HepG2 (cell line): ENCODE data around the gene MED13L. TPM values are rescaled to one million over a fixed set of nuclear protein-coding genes. Genes with fewer than 3 reads are reported as not detected.

ENCODE experiments used
- ATAC-seq: fragments of 200-7000 bp; cut with Tn5 transposase; 3 replicates; pipeline ENCODE4 v1.9.1; 2020; ENCODE audit warnings: mild to moderate bottlenecking, moderate library complexity
- BruUV-seq: library from RNA; stranded (reverse); fragments of 400-500 nt; replicated peaks from 2 replicates; lab custom pipeline; 2021; lab: Mats Ljungman, UMichigan
- CTCF ChIA-PET: fragments of 300-600 bp; formaldehyde crosslinking; extraction: SDS; loops from one replicate; lab custom pipeline; 2021; ENCODE audit warnings: low total read pairs, inconsistent platforms, low intra/inter-chr PET ratio; lab: Yijun Ruan, JAX
- POLR2A ChIA-PET: fragments of 350-600 bp; sonication (Branson Sonifier 250); formaldehyde crosslinking; loops from one replicate; lab custom pipeline; 2020; ENCODE audit warnings: antibody characterized with exemption, inconsistent platforms; lab: Yijun Ruan, JAX
- DNase-seq: peaks from one replicate; pipeline ENCODE4 v3.0.0-alpha.2; 2015; ENCODE audit warnings: low spot score
- FAIRE-seq: peaks from 3 replicates; lab custom pipeline; 2011; peaks lifted over from hg19 to GRCh38; lab: Jason Lieb, UNC
- H2AFZ ChIP-seq: one replicate; pipeline ENCODE4 v1.6.1; 2011; ENCODE audit warnings: low read length, inconsistent platforms
- H3K27ac ChIP-seq: fragments of 300-600 bp; 3 replicates; pipeline ENCODE4 v1.8.0; 2011; ENCODE audit warnings: mixed run types, mild to moderate bottlenecking, mixed read lengths, low read length, inconsistent platforms; ENCODE audit not compliant: insufficient read depth; ENCODE audit errors: extremely low read length
- H3K27me3 ChIP-seq, 2 experiments: fragments of 200-600 bp in 1 of 2; 2 replicates in 1 of 2; 3 replicates in 1 of 2; pipeline versions ENCODE4 v1.6.0 to v1.8.0; 2011; ENCODE audit warnings: low read length in 2 of 2, mild to moderate bottlenecking in 2 of 2, moderate library complexity in 2 of 2, inconsistent platforms in 1 of 2; ENCODE audit not compliant: insufficient read depth in 2 of 2, control insufficient read depth in 1 of 2
- H3K36me3 ChIP-seq, 2 experiments: fragments of 200-600 bp in 1 of 2; replicated peaks in 1 of 2; 2 replicates in 1 of 2; 3 replicates in 1 of 2; pipeline versions ENCODE4 v1.5.1 to v1.8.0; 2011; ENCODE audit warnings: low read length in 2 of 2, inconsistent platforms in 1 of 2; ENCODE audit not compliant: insufficient read depth in 2 of 2, control insufficient read depth in 1 of 2
- H3K4me1 ChIP-seq: 2 replicates; pipeline ENCODE4 v1.5.1; 2012; ENCODE audit warnings: low read length, inconsistent platforms; ENCODE audit not compliant: insufficient read depth
- H3K4me2 ChIP-seq: 2 replicates; pipeline ENCODE4 v1.6.0; 2011; ENCODE audit warnings: low read depth, low read length, inconsistent platforms
- H3K4me3 ChIP-seq, 3 experiments: fragments of 200-600 bp in 1 of 3; sonication (generic), shearing (Covaris generic) in 1 of 3; replicated peaks in 1 of 3; 2 replicates each; pipeline ENCODE4 v1.5.1; 2011 to 2016; ENCODE audit warnings: low read length in 3 of 3, inconsistent platforms in 2 of 3, low read depth in 2 of 3, mild to moderate bottlenecking in 2 of 3, control low read depth in 1 of 3, mixed read lengths in 1 of 3; ENCODE audit not compliant: insufficient read depth in 1 of 3
- H3K79me2 ChIP-seq: one replicate; pipeline ENCODE4 v1.6.1; 2011; ENCODE audit warnings: low read length, inconsistent platforms; ENCODE audit not compliant: insufficient read depth
- H3K9ac ChIP-seq: 2 replicates; pipeline ENCODE4 v1.6.0; 2011; ENCODE audit warnings: mild to moderate bottlenecking, low read depth, low read length, inconsistent platforms; ENCODE audit not compliant: insufficient read depth
- H3K9me3 ChIP-seq: 2 replicates; pipeline ENCODE4 v1.5.1; 2012; ENCODE audit warnings: mild to moderate bottlenecking, low read length
- H4K20me1 ChIP-seq: 2 replicates; pipeline ENCODE4 v1.6.0; 2011; ENCODE audit warnings: inconsistent platforms, mild to moderate bottlenecking, low read length, moderate library complexity; ENCODE audit not compliant: insufficient read depth
- ATF2 ChIP-seq: sonication (generic); formaldehyde crosslinking; IDR thresholded peaks from 2 replicates; pipeline ENCODE4 v1.4.0; 2020; ENCODE audit warnings: missing genetic modification reagents
- HNF4A ChIP-seq: sonication (generic); formaldehyde crosslinking; IDR thresholded peaks from 2 replicates; pipeline ENCODE4 v1.4.0; 2020; ENCODE audit warnings: missing genetic modification reagents
- HNRNPK ChIP-seq: fragments of 200-400 bp; formaldehyde crosslinking; IDR thresholded peaks from 2 replicates; pipeline ENCODE4 v1.6.1; 2018; ENCODE audit warnings: low read length, low read depth, moderate library complexity, mild to moderate bottlenecking; ENCODE audit not compliant: poor library complexity, severe bottlenecking
- MIXL1 ChIP-seq: IDR thresholded peaks from 2 replicates; pipeline ENCODE4 v1.6.1; 2016
- NFYC ChIP-seq: IDR thresholded peaks from 2 replicates; pipeline ENCODE4 v1.6.1; 2016; ENCODE audit warnings: missing genetic modification reagents, missing compliant biosample characterization
- PRDM15 ChIP-seq: sonication (generic); formaldehyde crosslinking; IDR thresholded peaks from 2 replicates; pipeline ENCODE4 v1.4.0; 2020; ENCODE audit warnings: missing genetic modification reagents
- REL ChIP-seq: sonication (generic); formaldehyde crosslinking; conservative IDR thresholded peaks from 2 replicates; pipeline ENCODE4 v1.8.0; 2022; ENCODE audit warnings: mild to moderate bottlenecking, missing genetic modification reagents, moderate library complexity
- SALL1 ChIP-seq: sonication (generic); formaldehyde crosslinking; IDR thresholded peaks from 2 replicates; pipeline ENCODE4 v1.8.0; 2022; ENCODE audit warnings: mild to moderate bottlenecking, missing genetic modification reagents
- SRSF1 ChIP-seq: fragments of 200-400 bp; formaldehyde crosslinking; optimal IDR thresholded peaks from 2 replicates; pipeline ENCODE3; 2017; ENCODE audit warnings: mild to moderate bottlenecking, low read depth, low read length, moderate library complexity
- SYNCRIP ChIP-seq: fragments of 200-400 bp; formaldehyde crosslinking; IDR thresholded peaks from 2 replicates; pipeline ENCODE4 v1.6.1; 2018; ENCODE audit warnings: mild to moderate bottlenecking, low read depth, low read length; ENCODE audit not compliant: insufficient read depth
- TCF7 ChIP-seq: sonication (generic); IDR thresholded peaks from 2 replicates; pipeline ENCODE4 v1.6.1; 2016; ENCODE audit warnings: antibody characterized with exemption, low read depth
- ZFP90 ChIP-seq: sonication (generic); formaldehyde crosslinking; IDR thresholded peaks from 2 replicates; pipeline ENCODE4 v1.8.0; 2022; ENCODE audit warnings: missing genetic modification reagents, mild to moderate bottlenecking, inconsistent platforms, borderline replicate concordance
- ZNF224 ChIP-seq: sonication (generic); formaldehyde crosslinking; IDR thresholded peaks from 2 replicates; pipeline ENCODE4 v1.5.0; 2020; ENCODE audit warnings: mild to moderate bottlenecking, missing genetic modification reagents
- ZNF280D ChIP-seq: sonication (generic); formaldehyde crosslinking; IDR thresholded peaks from 2 replicates; pipeline ENCODE4 v1.5.1; 2020; ENCODE audit warnings: mild to moderate bottlenecking, missing genetic modification reagents
- ZNF333 ChIP-seq: sonication (generic); formaldehyde crosslinking; IDR thresholded peaks from 2 replicates; pipeline ENCODE4 v1.4.0; 2020; ENCODE audit warnings: mild to moderate bottlenecking, missing genetic modification reagents, borderline replicate concordance
- ZNF335 ChIP-seq: sonication (generic); formaldehyde crosslinking; IDR thresholded peaks from 2 replicates; pipeline ENCODE4 v1.4.0; 2020; ENCODE audit warnings: missing genetic modification reagents
- ZNF740 ChIP-seq: sonication (generic); formaldehyde crosslinking; IDR thresholded peaks from 2 replicates; pipeline ENCODE4 v1.4.0; 2020; ENCODE audit warnings: missing genetic modification reagents
- ZNF761 ChIP-seq: sonication (generic); formaldehyde crosslinking; conservative IDR thresholded peaks from 2 replicates; pipeline ENCODE4 v1.4.0; 2020; ENCODE audit warnings: mild to moderate bottlenecking, missing genetic modification reagents
- WGBS: methylation state at CpG from one replicate; pipeline ENCODE4 v1.1.6; 2017; ENCODE audit warnings: low lambda C conversion rate; 5-methylcytosine and 5-hydroxymethylcytosine counted together
- in situ Hi-C: cut with HindIII; loops from 2 replicates; pipeline ENCODE4 v1.10.0; 2017; ENCODE audit warnings: low pct_unique_long_range_greater_than_20kb; ENCODE audit not compliant: extremely low pct_ligation_motif_present
- intact Hi-C: fragments of 100-400 bp; cut with micrococcal nuclease; formaldehyde crosslinking; loops from one replicate; pipeline ENCODE4 v1.10.0; 2022; ENCODE audit not compliant: unreplicated experiment
- polyA plus RNA-seq, 8 experiments: library from polyadenylated mRNA; depleted of rRNA in 3 of 8; stranded (reverse) in 7 of 8; unstranded in 1 of 8; fragments of >200 nt; fragmentation: Illumina TruSeq in 4 of 8; extraction: Trizol in 4 of 8; gene quantifications; 2 replicates each; pipeline versions ENCODE4 v1.2.1 to v1.2.3, GENCODE V29; 2011 to 2016; ENCODE audit warnings: low read depth in 4 of 8, missing spikeins in 1 of 8, mixed read lengths in 1 of 8; ENCODE audit not compliant: insufficient read depth in 1 of 8
- total RNA-seq, 5 experiments: library from RNA; depleted of rRNA; stranded (reverse); fragments of >200 nt; fragmentation: Illumina TruSeq; extraction: Trizol; gene quantifications; 2 replicates each; pipeline ENCODE4 v1.2.3, GENCODE V29; 2016; ENCODE audit warnings: low read depth in 1 of 5

Gene MED13L
- total and polyA plus RNA-seq, 2 of the 13 experiments (the other 11 are each of a cell fraction or from before 2014, with no cell fraction given) = 24.8 to 38.9 TPM

GRCh38 chr12:116155383-116155782, 122.1 kb downstream of the MED13L start:
- H3K4me2 ChIP-seq = peak overlapping the region; percentile 51
- peaks cover 60% of the 10 kb centered on the region for H3K4me1 ChIP-seq
- intact Hi-C loops (no loop called here), in situ Hi-C loops (no loop called here)
- H3K9me3 ChIP-seq = no peaks in the 10 kb centered on the region
- FAIRE-seq = peak; percentile 15
- no peak overlapping the region for H2AFZ ChIP-seq
- ATAC-seq = peak; percentile 89
- no peak overlapping the region for H3K9ac ChIP-seq
- ChIA-PET POLR2A (no interaction called here), CTCF (no interaction called here)
- no TSS peak for BruUV-seq
- 14% methylated on average over 8 of the region's 8 CpGs for WGBS
- H3K27ac ChIP-seq = peak overlapping the region; percentile 43
- peaks cover 2% of the 10 kb centered on the region; the same call in 1 of the 2 replicates for H4K20me1 ChIP-seq
- peak overlapping the region in 1 of 3 experiments; percentile 3; a peak in 1 of 6 replicates for H3K4me3 ChIP-seq
- peak; percentile 70 for DNase-seq
- peaks cover 23% of the 10 kb centered on the region for H3K79me2 ChIP-seq
- H3K36me3 ChIP-seq = no peaks in the 10 kb centered on the region
- H3K27me3 ChIP-seq = no peaks in the 10 kb centered on the region
- TF ChIP-seq ZNF740 (CRISPR knock-in tag) (no peak), SRSF1 (no peak), TCF7 (peak; percentile 74), PRDM15 (no peak), ZNF335 (CRISPR knock-in tag) (no peak), ZNF280D (CRISPR knock-in tag) (no peak), REL (no peak), HNRNPK (no peak), ZFP90 (CRISPR knock-in tag) (no peak), ZNF761 (no peak), MIXL1 (CRISPR knock-in tag) (no peak), SYNCRIP (no peak), ZNF333 (CRISPR knock-in tag) (no peak), HNF4A (CRISPR knock-in tag) (peak; percentile 18; the same call in 1 of the 2 replicates), ATF2 (no peak), ZNF224 (CRISPR knock-in tag) (no peak), NFYC (CRISPR knock-in tag) (no peak), SALL1 (CRISPR knock-in tag) (no peak)
